Astrocyte of the cerebellum (primary cell): ENCODE results near the gene ANKH.

Experiments
- DNase-seq: peaks from one replicate; pipeline ENCODE4 v3.0.0-alpha.2; 2011; ENCODE audit warnings: low read depth
- H3K4me3 ChIP-seq: 2 replicates; pipeline ENCODE4 v1.5.1; 2011; ENCODE audit warnings: mild to moderate bottlenecking, low read depth, low read length, moderate library complexity
- CTCF ChIP-seq: IDR thresholded peaks from 2 replicates; pipeline ENCODE4 v1.5.1; 2012; ENCODE audit warnings: low read length, low read depth, moderate library complexity, mild to moderate bottlenecking; ENCODE audit errors: missing control alignments
- in situ Hi-C: cut with HindIII; loops from 2 replicates; pipeline ENCODE4 v1.10.0; 2017; ENCODE audit warnings: low sequenced_read_pairs

The ANKH gene

GRCh38 chr5:14741131-14741530, 130.4 kb downstream of the ANKH start:
- no peak for TF ChIP-seq CTCF
- H3K4me3 ChIP-seq, result no peak overlapping the region
- in situ Hi-C loops, result no loop called here
- no peak for DNase-seq

- TF ChIP-seq CTCF, result no peak
- DNase-seq, result no peak
- H3K4me3 ChIP-seq, result no peak overlapping the region
- in situ Hi-C loops, result no loop called here
Observed at GRCh38 chr5:14739981-14740380, 131.6 kb downstream of the ANKH start.

GRCh38 chr5:14739538-14739937, 132.0 kb downstream of the ANKH start:
- no peak for TF ChIP-seq CTCF
- DNase-seq, result no peak
- in situ Hi-C loops, result no loop called here
- no peak overlapping the region for H3K4me3 ChIP-seq

- no peak overlapping the region for H3K4me3 ChIP-seq
- in situ Hi-C loops, result no loop called here
- TF ChIP-seq CTCF, result no peak
- no peak for DNase-seq
Observed at GRCh38 chr5:14738050-14738449, 133.5 kb downstream of the ANKH start.

GRCh38 chr5:14737291-14737690, 134.3 kb downstream of the ANKH start:
- H3K4me3 ChIP-seq, result no peak overlapping the region
- DNase-seq, result no peak
- TF ChIP-seq CTCF, result no peak
- in situ Hi-C loops, result no loop called here

- in situ Hi-C loops, result no loop called here
- DNase-seq, result no peak
- no peak overlapping the region for H3K4me3 ChIP-seq
- no peak for TF ChIP-seq CTCF
Observed at GRCh38 chr5:14735944-14736343, 135.6 kb downstream of the ANKH start.

- TF ChIP-seq CTCF, result no peak
- DNase-seq, result no peak
- in situ Hi-C loops, result loop anchor here (5.0 kb wide), 1 partner anchor 268 kb away; no protein-coding TSS in a partner anchor
- no peak overlapping the region for H3K4me3 ChIP-seq
Observed at GRCh38 chr5:14734396-14734795, 137.2 kb downstream of the ANKH start.
